HEK293 (cell line): ENCODE results near the gene RTN4IP1.

Experiments used
- CTCF ChIA-PET: fragments of 350-600 bp; formaldehyde crosslinking; extraction: SDS; loops from one replicate; lab custom pipeline; 2021; ENCODE audit warnings: antibody characterized with exemption; lab: Yijun Ruan, JAX
- POLR2A ChIA-PET: fragments of 300-600 bp; formaldehyde crosslinking; extraction: SDS; loops from one replicate; lab custom pipeline; 2020; ENCODE audit warnings: antibody characterized with exemption, inconsistent platforms; lab: Yijun Ruan, JAX
- H3K27ac ChIP-seq: fragments of 200-500 bp; sonication (Bioruptor generic); 2 replicates; pipeline ENCODE4 v1.5.1; 2014; ENCODE audit warnings: low read depth, low read length, control low read depth, inconsistent platforms; ENCODE audit errors: extremely low read depth
- H3K36me3 ChIP-seq, 2 experiments: fragments of 200-500 bp in 1 of 2; sonication (Bioruptor generic) in 1 of 2; 1 replicate in 1 of 2; 2 replicates in 1 of 2; pipeline ENCODE4 v1.5.1; 2014 to 2017; ENCODE audit warnings: inconsistent platforms in 2 of 2, low read length in 2 of 2; ENCODE audit not compliant: control insufficient read depth in 2 of 2, insufficient read depth in 1 of 2
- H3K4me1 ChIP-seq: fragments of 200-500 bp; sonication (Bioruptor generic); 2 replicates; pipeline ENCODE4 v1.5.1; 2014; ENCODE audit warnings: mild to moderate bottlenecking, low read length, inconsistent platforms; ENCODE audit not compliant: control insufficient read depth, insufficient read depth
- H3K4me3 ChIP-seq: 2 replicates; pipeline ENCODE4 v1.5.1; 2011; ENCODE audit warnings: low read depth, mild to moderate bottlenecking, control low read depth, low read length, moderate library complexity
- H3K9me3 ChIP-seq: fragments of 200-500 bp; sonication (Bioruptor generic); 2 replicates; pipeline ENCODE4 v1.5.1; 2014; ENCODE audit warnings: low read depth, low read length, inconsistent platforms; ENCODE audit not compliant: control insufficient read depth, insufficient read depth
- BCL11B ChIP-seq: fragments of 450-650 bp; formaldehyde crosslinking; IDR thresholded peaks from 2 replicates; pipeline ENCODE4 v1.5.1; 2016; ENCODE audit warnings: low read depth, missing biosample characterization, missing genetic modification characterization
- KLF8 ChIP-seq: fragments of 450-650 bp; formaldehyde crosslinking; IDR thresholded peaks from 2 replicates; pipeline ENCODE4 v1.5.1; 2016; ENCODE audit warnings: missing biosample characterization, missing genetic modification characterization
- RBAK ChIP-seq: fragments of 450-650 bp; formaldehyde crosslinking; IDR thresholded peaks from 2 replicates; pipeline ENCODE4 v1.5.1; 2016; ENCODE audit warnings: missing biosample characterization, missing genetic modification characterization
- SCRT2 ChIP-seq: fragments of 450-650 bp; formaldehyde crosslinking; IDR thresholded peaks from 2 replicates; pipeline ENCODE4 v1.5.1; 2016; ENCODE audit warnings: missing biosample characterization, missing genetic modification characterization
- TRIM28 ChIP-seq: IDR thresholded peaks from 2 replicates; pipeline ENCODE4 v1.6.1; 2011; ENCODE audit warnings: low read length, control low read depth, borderline replicate concordance
- ZBTB8A ChIP-seq: fragments of 450-650 bp; formaldehyde crosslinking; IDR thresholded peaks from 2 replicates; pipeline ENCODE4 v1.5.1; 2016; ENCODE audit warnings: missing biosample characterization, missing genetic modification characterization
- ZEB2 ChIP-seq: fragments of 450-650 bp; formaldehyde crosslinking; IDR thresholded peaks from 2 replicates; pipeline ENCODE4 v1.5.1; 2016; ENCODE audit warnings: missing biosample characterization, missing genetic modification characterization
- ZNF10 ChIP-seq: fragments of 450-650 bp; formaldehyde crosslinking; IDR thresholded peaks from 2 replicates; pipeline ENCODE4 v1.5.1; 2017; ENCODE audit warnings: missing biosample characterization, missing genetic modification characterization
- ZNF16 ChIP-seq: fragments of 450-650 bp; formaldehyde crosslinking; IDR thresholded peaks from 2 replicates; pipeline ENCODE4 v1.5.1; 2016; ENCODE audit warnings: low read depth, missing biosample characterization, missing genetic modification characterization
- ZNF169 ChIP-seq: fragments of 450-650 bp; formaldehyde crosslinking; IDR thresholded peaks from 2 replicates; pipeline ENCODE4 v1.5.1; 2016; ENCODE audit warnings: missing biosample characterization, missing genetic modification characterization
- ZNF202 ChIP-seq: fragments of 450-650 bp; formaldehyde crosslinking; IDR thresholded peaks from 2 replicates; pipeline ENCODE4 v1.5.1; 2016; ENCODE audit warnings: missing biosample characterization, missing genetic modification characterization, borderline replicate concordance
- ZNF223 ChIP-seq: fragments of 450-650 bp; formaldehyde crosslinking; IDR thresholded peaks from 2 replicates; pipeline ENCODE4 v1.5.1; 2016; ENCODE audit warnings: missing biosample characterization, missing genetic modification characterization
- ZNF23 ChIP-seq: fragments of 450-650 bp; formaldehyde crosslinking; IDR thresholded peaks from 2 replicates; pipeline ENCODE4 v1.5.1; 2016; ENCODE audit warnings: missing biosample characterization, missing genetic modification characterization, borderline replicate concordance
- ZNF24 ChIP-seq: fragments of 450-650 bp; formaldehyde crosslinking; IDR thresholded peaks from 2 replicates; pipeline ENCODE4 v1.5.1; 2016; ENCODE audit warnings: missing biosample characterization, missing genetic modification characterization
- ZNF266 ChIP-seq: fragments of 450-650 bp; formaldehyde crosslinking; IDR thresholded peaks from 2 replicates; pipeline ENCODE4 v1.5.1; 2016; ENCODE audit warnings: missing biosample characterization, missing genetic modification characterization, low read depth
- ZNF354C ChIP-seq: fragments of 450-650 bp; formaldehyde crosslinking; IDR thresholded peaks from 2 replicates; pipeline ENCODE4 v1.5.1; 2016; ENCODE audit warnings: missing biosample characterization, missing genetic modification characterization, low read depth, borderline replicate concordance
- ZNF426 ChIP-seq: fragments of 450-650 bp; formaldehyde crosslinking; IDR thresholded peaks from 2 replicates; pipeline ENCODE4 v1.5.1; 2017; ENCODE audit warnings: missing biosample characterization, missing genetic modification characterization, mild to moderate bottlenecking, inconsistent platforms, moderate library complexity
- ZNF473 ChIP-seq: fragments of 450-650 bp; formaldehyde crosslinking; IDR thresholded peaks from 2 replicates; pipeline ENCODE4 v1.5.1; 2017; ENCODE audit warnings: missing biosample characterization, missing genetic modification characterization
- ZNF510 ChIP-seq: fragments of 450-650 bp; formaldehyde crosslinking; IDR thresholded peaks from 2 replicates; pipeline ENCODE4 v1.5.1; 2018; ENCODE audit warnings: mild to moderate bottlenecking, missing genetic modification characterization, missing biosample characterization; ENCODE audit not compliant: insufficient replicate concordance
- ZNF548 ChIP-seq: fragments of 450-650 bp; formaldehyde crosslinking; IDR thresholded peaks from 2 replicates; pipeline ENCODE4 v1.5.1; 2016; ENCODE audit warnings: missing biosample characterization, missing genetic modification characterization
- ZNF558 ChIP-seq: fragments of 450-650 bp; formaldehyde crosslinking; IDR thresholded peaks from 2 replicates; pipeline ENCODE4 v1.5.1; 2016; ENCODE audit warnings: missing biosample characterization, missing genetic modification characterization
- ZNF585B ChIP-seq: fragments of 450-650 bp; formaldehyde crosslinking; IDR thresholded peaks from 2 replicates; pipeline ENCODE4 v1.5.1; 2016; ENCODE audit warnings: missing biosample characterization, missing genetic modification characterization
- ZNF658 ChIP-seq: fragments of 450-650 bp; formaldehyde crosslinking; IDR thresholded peaks from 2 replicates; pipeline ENCODE4; 2016; ENCODE audit warnings: missing biosample characterization, missing genetic modification characterization
- ZNF701 ChIP-seq: fragments of 450-650 bp; formaldehyde crosslinking; IDR thresholded peaks from 2 replicates; pipeline ENCODE4 v1.5.1; 2016; ENCODE audit warnings: missing biosample characterization, missing genetic modification characterization
- TF ChIP-seq, protein P1 (sequence below): fragments of 450-650 bp; formaldehyde crosslinking; IDR thresholded peaks from 2 replicates; pipeline ENCODE4 v1.5.1; 2016; ENCODE audit warnings: missing biosample characterization, missing genetic modification characterization
- TF ChIP-seq, protein P2 (sequence below): fragments of 450-650 bp; formaldehyde crosslinking; IDR thresholded peaks from 2 replicates; pipeline ENCODE4 v1.5.1; 2016; ENCODE audit warnings: missing biosample characterization, missing genetic modification characterization
- TF ChIP-seq, protein P3 (sequence below): fragments of 450-650 bp; formaldehyde crosslinking; IDR thresholded peaks from 2 replicates; pipeline ENCODE4 v1.5.1; 2016; ENCODE audit warnings: missing biosample characterization, missing genetic modification characterization

Gene RTN4IP1

DNA sequence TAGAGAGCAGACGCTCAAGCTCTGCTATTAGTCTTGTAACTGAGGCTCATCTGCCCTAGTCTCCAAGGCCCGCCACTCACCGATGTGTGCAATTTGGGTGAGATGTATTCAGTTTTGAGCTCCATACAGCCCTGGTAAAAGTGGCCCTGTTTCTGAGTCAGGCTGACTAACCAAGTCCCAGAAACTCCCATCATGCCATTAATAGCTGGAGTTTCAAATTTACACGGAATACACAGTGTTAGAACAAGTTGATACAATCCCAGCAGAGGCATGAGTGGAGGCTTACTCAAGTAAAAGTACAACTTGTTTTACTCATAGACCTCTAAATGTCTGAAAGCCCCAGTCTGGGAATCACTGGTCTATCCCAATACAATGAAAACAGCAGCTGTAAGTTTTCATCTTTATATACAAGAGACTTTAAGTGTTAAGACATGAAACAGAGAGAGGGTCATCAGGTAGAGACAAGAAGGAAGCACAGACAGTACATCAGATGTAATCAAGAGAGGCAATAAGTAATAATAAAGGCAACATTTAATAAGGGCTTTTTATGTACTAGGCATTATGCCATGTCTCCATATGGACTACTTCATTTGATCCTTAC lies 42.4 kb downstream of the RTN4IP1 start:
- peaks cover 0 to 55% of the 10 kb centered on the region in 2 experiments; a peak in 2 of 3 replicates for H3K36me3 ChIP-seq
- POLR2A ChIA-PET = no interaction called here
- CTCF ChIA-PET = interaction anchor here (0.6 to 1.7 kb wide), 2 partner anchors 20 to 40 kb away, joined by 3 to 4 read pairs; no protein-coding TSS in a partner anchor

DNA sequence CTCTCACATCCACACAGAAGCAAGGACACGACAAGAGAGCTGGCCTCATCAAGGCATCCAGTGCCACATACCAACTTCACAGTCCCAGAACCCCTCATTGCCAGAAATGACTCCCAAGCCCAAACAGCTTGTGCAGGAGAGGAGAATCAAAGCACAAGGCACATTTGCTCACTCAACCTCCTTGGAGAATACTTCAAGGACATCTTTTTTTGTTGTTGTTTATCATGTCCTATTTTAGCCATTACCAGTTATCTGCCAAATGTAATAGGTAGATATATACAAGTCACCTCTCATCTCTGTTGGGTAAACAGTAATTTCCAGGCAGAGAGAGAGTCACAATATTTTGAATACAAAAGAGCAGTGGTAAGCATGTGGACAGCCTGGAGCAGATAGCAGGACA lies 47.8 kb downstream of the RTN4IP1 start:
- H3K36me3 ChIP-seq = peaks cover 0 to 37% of the 10 kb centered on the region in 2 experiments; a peak in 1 of 3 replicates
- TF ChIP-seq BCL11B (tag by site-specific recombination) (no peak), ZNF701 (tag by site-specific recombination) (no peak), ZNF24 (tag by site-specific recombination) (no peak), ZNF10 (tag by site-specific recombination) (no peak), TRIM28 (no peak), ZNF16 (tag by site-specific recombination) (no peak), ZNF426 (tag by site-specific recombination) (no peak), ZNF23 (tag by site-specific recombination) (no peak), ZNF548 (tag by site-specific recombination) (no peak), ZNF202 (no peak), KLF8 (tag by site-specific recombination) (no peak), RBAK (no peak), ZNF473 (tag by site-specific recombination) (no peak)
- TF ChIP-seq, protein P1, sequence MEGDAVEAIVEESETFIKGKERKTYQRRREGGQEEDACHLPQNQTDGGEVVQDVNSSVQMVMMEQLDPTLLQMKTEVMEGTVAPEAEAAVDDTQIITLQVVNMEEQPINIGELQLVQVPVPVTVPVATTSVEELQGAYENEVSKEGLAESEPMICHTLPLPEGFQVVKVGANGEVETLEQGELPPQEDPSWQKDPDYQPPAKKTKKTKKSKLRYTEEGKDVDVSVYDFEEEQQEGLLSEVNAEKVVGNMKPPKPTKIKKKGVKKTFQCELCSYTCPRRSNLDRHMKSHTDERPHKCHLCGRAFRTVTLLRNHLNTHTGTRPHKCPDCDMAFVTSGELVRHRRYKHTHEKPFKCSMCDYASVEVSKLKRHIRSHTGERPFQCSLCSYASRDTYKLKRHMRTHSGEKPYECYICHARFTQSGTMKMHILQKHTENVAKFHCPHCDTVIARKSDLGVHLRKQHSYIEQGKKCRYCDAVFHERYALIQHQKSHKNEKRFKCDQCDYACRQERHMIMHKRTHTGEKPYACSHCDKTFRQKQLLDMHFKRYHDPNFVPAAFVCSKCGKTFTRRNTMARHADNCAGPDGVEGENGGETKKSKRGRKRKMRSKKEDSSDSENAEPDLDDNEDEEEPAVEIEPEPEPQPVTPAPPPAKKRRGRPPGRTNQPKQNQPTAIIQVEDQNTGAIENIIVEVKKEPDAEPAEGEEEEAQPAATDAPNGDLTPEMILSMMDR (tag by site-specific recombination) = no peak
- CTCF ChIA-PET = interaction anchor here (1.1 kb wide), 1 partner anchor 15 kb away, joined by 7 read pairs; no protein-coding TSS in a partner anchor

More for the DNA sequence above, 42.4 kb downstream of the RTN4IP1 start:
- H3K9me3 ChIP-seq = no peaks in the 10 kb centered on the region
- no peak for TF ChIP-seq ZNF266
- no peak for TF ChIP-seq ZBTB8A
- no peak for TF ChIP-seq ZNF510 (tag by site-specific recombination)
- no peak for TF ChIP-seq ZNF658 (tag by site-specific recombination)
- TF ChIP-seq ZNF585B (tag by site-specific recombination) = no peak
- no peak for TF ChIP-seq ZNF223 (tag by site-specific recombination)
- no peak for TF ChIP-seq ZNF354C
- no peak for TF ChIP-seq RBAK
- no peak for TF ChIP-seq SCRT2 (tag by site-specific recombination)
- no peak for TF ChIP-seq ZEB2 (tag by site-specific recombination)
- TF ChIP-seq ZNF558 (tag by site-specific recombination) = no peak
- TF ChIP-seq, protein P2, sequence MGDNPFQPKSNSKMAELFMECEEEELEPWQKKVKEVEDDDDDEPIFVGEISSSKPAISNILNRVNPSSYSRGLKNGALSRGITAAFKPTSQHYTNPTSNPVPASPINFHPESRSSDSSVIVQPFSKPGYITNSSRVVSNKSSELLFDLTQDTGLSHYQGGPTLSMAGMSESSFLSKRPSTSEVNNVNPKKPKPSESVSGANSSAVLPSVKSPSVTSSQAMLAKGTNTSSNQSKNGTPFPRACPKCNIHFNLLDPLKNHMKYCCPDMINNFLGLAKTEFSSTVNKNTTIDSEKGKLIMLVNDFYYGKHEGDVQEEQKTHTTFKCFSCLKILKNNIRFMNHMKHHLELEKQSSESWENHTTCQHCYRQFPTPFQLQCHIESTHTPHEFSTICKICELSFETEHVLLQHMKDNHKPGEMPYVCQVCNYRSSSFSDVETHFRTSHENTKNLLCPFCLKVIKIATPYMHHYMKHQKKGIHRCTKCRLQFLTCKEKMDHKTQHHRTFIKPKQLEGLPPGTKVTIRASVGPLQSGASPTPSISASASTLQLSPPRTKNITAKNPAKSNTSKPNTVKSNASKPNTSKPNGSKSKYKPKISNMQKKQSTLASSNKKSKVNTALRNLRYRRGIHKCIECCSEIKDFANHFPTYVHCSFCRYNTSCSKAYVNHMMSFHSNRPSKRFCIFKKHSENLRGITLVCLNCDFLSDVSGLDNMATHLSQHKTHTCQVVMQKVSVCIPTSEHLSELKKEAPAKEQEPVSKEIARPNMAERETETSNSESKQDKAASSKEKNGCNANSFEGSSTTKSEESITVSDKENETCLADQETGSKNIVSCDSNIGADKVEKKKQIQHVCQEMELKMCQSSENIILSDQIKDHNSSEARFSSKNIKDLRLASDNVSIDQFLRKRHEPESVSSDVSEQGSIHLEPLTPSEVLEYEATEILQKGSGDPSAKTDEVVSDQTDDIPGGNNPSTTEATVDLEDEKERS (tag by site-specific recombination) = no peak
- no peak for TF ChIP-seq ZNF169 (tag by site-specific recombination)
- TF ChIP-seq, protein P3, sequence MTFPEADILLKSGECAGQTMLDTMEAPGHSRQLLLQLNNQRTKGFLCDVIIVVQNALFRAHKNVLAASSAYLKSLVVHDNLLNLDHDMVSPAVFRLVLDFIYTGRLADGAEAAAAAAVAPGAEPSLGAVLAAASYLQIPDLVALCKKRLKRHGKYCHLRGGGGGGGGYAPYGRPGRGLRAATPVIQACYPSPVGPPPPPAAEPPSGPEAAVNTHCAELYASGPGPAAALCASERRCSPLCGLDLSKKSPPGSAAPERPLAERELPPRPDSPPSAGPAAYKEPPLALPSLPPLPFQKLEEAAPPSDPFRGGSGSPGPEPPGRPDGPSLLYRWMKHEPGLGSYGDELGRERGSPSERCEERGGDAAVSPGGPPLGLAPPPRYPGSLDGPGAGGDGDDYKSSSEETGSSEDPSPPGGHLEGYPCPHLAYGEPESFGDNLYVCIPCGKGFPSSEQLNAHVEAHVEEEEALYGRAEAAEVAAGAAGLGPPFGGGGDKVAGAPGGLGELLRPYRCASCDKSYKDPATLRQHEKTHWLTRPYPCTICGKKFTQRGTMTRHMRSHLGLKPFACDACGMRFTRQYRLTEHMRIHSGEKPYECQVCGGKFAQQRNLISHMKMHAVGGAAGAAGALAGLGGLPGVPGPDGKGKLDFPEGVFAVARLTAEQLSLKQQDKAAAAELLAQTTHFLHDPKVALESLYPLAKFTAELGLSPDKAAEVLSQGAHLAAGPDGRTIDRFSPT (tag by site-specific recombination) = no peak
- TF ChIP-seq KLF8 (tag by site-specific recombination) = no peak
- H3K4me3 ChIP-seq = no peak overlapping the region
- no peaks in the 10 kb centered on the region for H3K4me1 ChIP-seq
- no peak overlapping the region for H3K27ac ChIP-seq

More for the DNA sequence above, 47.8 kb downstream of the RTN4IP1 start:
- Histone ChIP-seq H3K4me1 (no peaks in the 10 kb centered on the region), H3K4me3 (no peak overlapping the region), H3K27ac (no peak overlapping the region), H3K9me3 (no peaks in the 10 kb centered on the region)
- POLR2A ChIA-PET = no interaction called here
